ENCODE results near the gene NEGR1. TPM values are rescaled to one million over a fixed set of nuclear protein-coding genes. Genes with fewer than 3 reads are reported as not detected.

The NEGR1 gene
- total RNA-seq, 4 donors from 2014 or later = 34.5 to 58.8 (median 48.5) TPM

- no peak for DNase-seq (ENCODE audit: extremely low spot score)
- Histone ChIP-seq H3K4me3 (no peak overlapping the region), H3K9me3 (no peaks in the 10 kb centered on the region), H3K4me1 (no peaks in the 10 kb centered on the region), H3K36me3 (no peaks in the 10 kb centered on the region), H3K27ac (replicated peaks in 1 of 4) (no peak overlapping the region), H3K27me3 (no peaks in the 10 kb centered on the region)
- 82% methylated on average over 1 of the region's 1 CpG for WGBS
- intact Hi-C loops (cut with DNase I) = no loop called here
- TF ChIP-seq, protein P1, sequence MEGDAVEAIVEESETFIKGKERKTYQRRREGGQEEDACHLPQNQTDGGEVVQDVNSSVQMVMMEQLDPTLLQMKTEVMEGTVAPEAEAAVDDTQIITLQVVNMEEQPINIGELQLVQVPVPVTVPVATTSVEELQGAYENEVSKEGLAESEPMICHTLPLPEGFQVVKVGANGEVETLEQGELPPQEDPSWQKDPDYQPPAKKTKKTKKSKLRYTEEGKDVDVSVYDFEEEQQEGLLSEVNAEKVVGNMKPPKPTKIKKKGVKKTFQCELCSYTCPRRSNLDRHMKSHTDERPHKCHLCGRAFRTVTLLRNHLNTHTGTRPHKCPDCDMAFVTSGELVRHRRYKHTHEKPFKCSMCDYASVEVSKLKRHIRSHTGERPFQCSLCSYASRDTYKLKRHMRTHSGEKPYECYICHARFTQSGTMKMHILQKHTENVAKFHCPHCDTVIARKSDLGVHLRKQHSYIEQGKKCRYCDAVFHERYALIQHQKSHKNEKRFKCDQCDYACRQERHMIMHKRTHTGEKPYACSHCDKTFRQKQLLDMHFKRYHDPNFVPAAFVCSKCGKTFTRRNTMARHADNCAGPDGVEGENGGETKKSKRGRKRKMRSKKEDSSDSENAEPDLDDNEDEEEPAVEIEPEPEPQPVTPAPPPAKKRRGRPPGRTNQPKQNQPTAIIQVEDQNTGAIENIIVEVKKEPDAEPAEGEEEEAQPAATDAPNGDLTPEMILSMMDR (IDR thresholded peaks at IDR 0.05) = peak; percentile 37 to 56 (median 51)
- TF ChIP-seq POLR2A (IDR thresholded peaks at IDR 0.05; ENCODE audit: low read depth) (no peak), POLR2AphosphoS5 (IDR thresholded peaks at IDR 0.05) (no peak)
These were observed 760.6 kb downstream of the NEGR1 start for GRCh38 chr1:71521655-71522264.

DNA sequence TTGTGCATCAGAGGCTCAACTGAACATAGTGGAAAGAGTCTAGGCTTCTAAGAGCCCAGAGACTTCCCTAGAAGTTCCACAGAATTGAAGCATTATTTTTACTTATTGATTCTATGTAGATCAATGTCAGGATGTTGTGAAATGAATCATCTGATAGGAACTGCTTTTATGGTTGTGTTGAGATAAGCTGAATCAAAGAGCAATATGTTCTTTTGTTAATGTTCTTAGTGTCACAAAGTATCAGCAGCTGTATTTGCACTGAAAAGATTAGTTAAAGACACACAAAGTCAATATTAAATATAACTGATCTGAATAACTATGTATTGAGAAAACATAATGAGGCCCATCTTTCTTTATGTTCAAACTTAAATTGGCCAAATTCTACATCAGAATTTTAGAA, 770.8 kb downstream of the NEGR1 start:
- H3K4me3 ChIP-seq = no peak overlapping the region
- DNase-seq (ENCODE audit: extremely low spot score) = no peak
- H3K27ac ChIP-seq (replicated peaks in 1 of 4) = no peak overlapping the region
- no peaks in the 10 kb centered on the region for H3K36me3 ChIP-seq
- no peaks in the 10 kb centered on the region for H3K9me3 ChIP-seq
- intact Hi-C loops (cut with DNase I) = no loop called here
- no peaks in the 10 kb centered on the region for H3K27me3 ChIP-seq
- TF ChIP-seq, protein P1 (IDR thresholded peaks at IDR 0.05) = no peak
- TF ChIP-seq POLR2A (IDR thresholded peaks at IDR 0.05; ENCODE audit: low read depth) (no peak), POLR2AphosphoS5 (IDR thresholded peaks at IDR 0.05) (no peak), EP300 (IDR thresholded peaks at IDR 0.05) (no peak)
- H3K4me1 ChIP-seq = no peaks in the 10 kb centered on the region

GRCh38 chr1:71510725-71511124, 771.6 kb downstream of the NEGR1 start:
- H3K9me3 ChIP-seq = no peaks in the 10 kb centered on the region
- no peaks in the 10 kb centered on the region for H3K36me3 ChIP-seq
- H3K27me3 ChIP-seq = no peaks in the 10 kb centered on the region
- no peak overlapping the region for H3K4me3 ChIP-seq
- WGBS = 100% methylated on average over 1 of the region's 1 CpG
- no peaks in the 10 kb centered on the region for H3K4me1 ChIP-seq
- no peak for TF ChIP-seq POLR2AphosphoS5 (IDR thresholded peaks at IDR 0.05)
- no peak for DNase-seq (ENCODE audit: extremely low spot score)
- intact Hi-C loops (cut with DNase I) = no loop called here
- no peak overlapping the region for H3K27ac ChIP-seq (replicated peaks in 1 of 4)

DNA sequence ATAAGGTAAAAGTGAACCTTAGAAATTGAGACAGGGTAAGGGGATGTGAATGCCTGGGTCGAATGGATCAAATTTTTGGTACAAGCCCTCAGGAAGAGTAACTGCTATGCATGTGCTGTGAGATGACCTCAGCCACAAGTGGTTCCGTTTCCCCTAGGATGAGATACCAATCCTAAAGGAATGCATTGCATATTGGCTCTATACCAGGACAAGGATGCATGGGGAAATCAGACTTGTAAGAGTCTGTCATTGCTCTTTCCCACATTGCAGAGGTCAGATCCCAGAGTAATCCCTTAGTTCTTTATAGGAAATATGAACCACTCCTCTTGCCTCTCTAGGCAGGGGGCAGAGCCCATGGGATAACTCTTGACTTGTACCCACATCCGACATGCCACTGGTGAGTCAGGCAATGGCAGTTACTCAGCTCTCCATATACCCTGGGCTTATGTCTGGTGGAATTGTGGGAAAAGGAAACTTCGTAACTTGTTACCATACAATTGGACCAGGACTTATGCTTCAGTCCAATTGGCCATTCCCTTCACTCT, 773.2 kb downstream of the NEGR1 start:
- Histone ChIP-seq H3K9me3 (no peaks in the 10 kb centered on the region), H3K36me3 (no peaks in the 10 kb centered on the region), H3K4me3 (no peak overlapping the region), H3K27me3 (no peaks in the 10 kb centered on the region), H3K4me1 (no peaks in the 10 kb centered on the region), H3K27ac (replicated peaks in 1 of 4) (no peak overlapping the region)
- no peak for TF ChIP-seq POLR2AphosphoS5 (IDR thresholded peaks at IDR 0.05)
- no peak for TF ChIP-seq EP300 (IDR thresholded peaks at IDR 0.05)
- TF ChIP-seq, protein P1 (IDR thresholded peaks at IDR 0.05) = no peak
- TF ChIP-seq POLR2A (IDR thresholded peaks at IDR 0.05; ENCODE audit: low read depth) = no peak
- intact Hi-C loops (cut with DNase I) = no loop called here
- WGBS = 87% methylated on average over 4 of the region's 4 CpGs
- no peak for DNase-seq (ENCODE audit: extremely low spot score)

DNA sequence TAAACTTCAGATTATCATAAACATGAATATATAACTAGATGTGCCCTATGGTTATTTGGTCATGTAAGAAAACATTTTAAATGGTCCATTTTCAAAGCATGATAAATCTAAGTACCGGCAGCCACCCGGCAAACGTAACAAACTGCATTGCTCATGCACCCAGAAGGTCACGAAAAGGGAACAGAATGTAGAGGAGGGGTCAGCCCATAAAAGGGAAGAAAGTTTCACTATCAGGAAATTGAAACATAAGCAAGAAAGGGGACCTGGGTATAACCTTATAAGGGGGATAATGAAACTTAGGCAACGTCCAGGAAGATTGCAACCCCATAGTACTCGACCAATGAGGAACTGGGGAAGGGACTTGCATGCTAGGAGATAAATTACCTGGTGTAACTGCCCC, 780.3 kb downstream of the NEGR1 start:
- no peaks in the 10 kb centered on the region for H3K27me3 ChIP-seq
- H3K4me1 ChIP-seq = no peaks in the 10 kb centered on the region
- WGBS = 79% methylated on average over 6 of the region's 6 CpGs
- H3K27ac ChIP-seq (replicated peaks in 1 of 4) = no peak overlapping the region
- DNase-seq (ENCODE audit: extremely low spot score) = no peak
- no peaks in the 10 kb centered on the region for H3K9me3 ChIP-seq
- H3K4me3 ChIP-seq = no peak overlapping the region
- intact Hi-C loops (cut with DNase I) = no loop called here
- TF ChIP-seq POLR2AphosphoS5 (IDR thresholded peaks at IDR 0.05) = no peak
- no peak for TF ChIP-seq EP300 (IDR thresholded peaks at IDR 0.05)
- no peak for TF ChIP-seq POLR2A (IDR thresholded peaks at IDR 0.05; ENCODE audit: low read depth)
- TF ChIP-seq, protein P1 (IDR thresholded peaks at IDR 0.05) = no peak
- no peaks in the 10 kb centered on the region for H3K36me3 ChIP-seq
